ENCODE data around the gene UMODL1.

GRCh38 chr21:42088148-42088547 is 17.0 kb downstream of the UMODL1 start:
- no peak for TF ChIP-seq TAF1 (IDR thresholded peaks at IDR 0.05; ENCODE audit: borderline replicate concordance, low read depth, low read length)
- no peak for TF ChIP-seq POLR2A (IDR thresholded peaks at IDR 0.05; ENCODE audit: low read depth, low read length)

Measured in GM12892 (cell line).